WTC11 (cell line): ENCODE data around the gene TCP11L2. TPM values are rescaled to one million over a fixed set of nuclear protein-coding genes. Genes with fewer than 3 reads are reported as not detected.

Experiments used
- ATAC-seq: fragments of 200-7000 bp; cut with Tn5 transposase; 2 replicates; pipeline ENCODE4 v1.10.0; 2021; ENCODE audit warnings: mild to moderate bottlenecking, moderate library complexity
- CTCF ChIA-PET: fragments of 300-600 bp; sonication (Branson Sonifier 250); formaldehyde crosslinking; loops from one replicate; lab custom pipeline; 2021; ENCODE audit warnings: antibody characterized with exemption; lab: Charles Lee
- POLR2A ChIA-PET: fragments of 350-600 bp; sonication (Branson Sonifier 250); formaldehyde crosslinking; loops from one replicate; lab custom pipeline; 2021; ENCODE audit warnings: antibody characterized with exemption; lab: Charles Lee
- DNase-seq: peaks from one replicate; pipeline ENCODE4 v3.0.0; 2021; ENCODE audit warnings: low spot score
- H3K27ac Mint-ChIP-seq: 2 replicates; pipeline ENCODE4 v1.8.0; 2021; ENCODE audit warnings: mixed read lengths
- H3K27me3 Mint-ChIP-seq: 2 replicates; pipeline ENCODE4 v1.8.0; 2021; ENCODE audit warnings: low read depth, mild to moderate bottlenecking, moderate library complexity, mixed read lengths
- H3K36me3 Mint-ChIP-seq: 2 replicates; pipeline ENCODE4 v1.8.0; 2021; ENCODE audit warnings: mixed read lengths
- H3K4me1 Mint-ChIP-seq: 2 replicates; pipeline ENCODE4 v1.8.0; 2022; ENCODE audit warnings: mixed read lengths
- H3K4me3 Mint-ChIP-seq: 2 replicates; pipeline ENCODE4 v1.8.0; 2021; ENCODE audit warnings: mild to moderate bottlenecking, moderate library complexity, mixed read lengths
- H3K9me3 Mint-ChIP-seq: 2 replicates; pipeline ENCODE4 v1.8.0; 2021; ENCODE audit warnings: mixed read lengths
- CREM ChIP-seq: sonication (generic); formaldehyde crosslinking; IDR thresholded peaks from 2 replicates; pipeline ENCODE4 v1.8.1; 2022; ENCODE audit warnings: mild to moderate bottlenecking, missing genetic modification reagents, moderate library complexity
- GABPB1 ChIP-seq: sonication (generic); formaldehyde crosslinking; IDR thresholded peaks from 2 replicates; pipeline ENCODE4 v1.8.1; 2023; ENCODE audit warnings: mild to moderate bottlenecking, missing genetic modification reagents
- GRHL2 ChIP-seq: fragments of 250-450 bp; sonication (Bioruptor Pico); IDR thresholded peaks from 2 replicates; pipeline ENCODE4 v1.8.0; 2022; ENCODE audit warnings: mild to moderate bottlenecking, moderate library complexity; ENCODE audit not compliant: insufficient replicate concordance, severe bottlenecking
- GTF2I ChIP-seq: fragments of 250-450 bp; sonication (Bioruptor Pico); conservative IDR thresholded peaks from 2 replicates; pipeline ENCODE4 v1.4.0; 2021; ENCODE audit warnings: mild to moderate bottlenecking
- HMGA2 ChIP-seq: fragments of 250-450 bp; sonication (Bioruptor Pico); IDR thresholded peaks from 2 replicates; pipeline ENCODE4 v1.4.0; 2021; ENCODE audit warnings: mild to moderate bottlenecking, moderate library complexity
- MYBL2 ChIP-seq: sonication (generic); formaldehyde crosslinking; IDR thresholded peaks from 2 replicates; pipeline ENCODE4 v1.8.1; 2023; ENCODE audit warnings: mild to moderate bottlenecking, moderate library complexity, missing genetic modification reagents
- NFE2L1 ChIP-seq: sonication (generic); formaldehyde crosslinking; IDR thresholded peaks from 2 replicates; pipeline ENCODE4 v1.8.1; 2023; ENCODE audit warnings: missing genetic modification reagents
- NR3C1 ChIP-seq: sonication (generic); formaldehyde crosslinking; conservative IDR thresholded peaks from 2 replicates; pipeline ENCODE4 v1.8.1; 2023; ENCODE audit warnings: low read depth, mild to moderate bottlenecking, missing genetic modification reagents
- SMAD3 ChIP-seq: sonication (generic); formaldehyde crosslinking; IDR thresholded peaks from 2 replicates; pipeline ENCODE4 v1.8.0; 2022; ENCODE audit warnings: missing genetic modification reagents, mild to moderate bottlenecking, borderline replicate concordance
- SP1 ChIP-seq: sonication (generic); formaldehyde crosslinking; conservative IDR thresholded peaks from 2 replicates; pipeline ENCODE4 v1.8.1; 2022; ENCODE audit warnings: missing genetic modification reagents
- TEAD1 ChIP-seq: sonication (generic); formaldehyde crosslinking; IDR thresholded peaks from 2 replicates; pipeline ENCODE4 v1.8.0; 2022; ENCODE audit warnings: mild to moderate bottlenecking, missing genetic modification reagents
- ZBTB21 ChIP-seq: sonication (generic); formaldehyde crosslinking; IDR thresholded peaks from 2 replicates; pipeline ENCODE4 v1.8.1; 2023; ENCODE audit warnings: mild to moderate bottlenecking, missing genetic modification reagents, borderline replicate concordance
- ZNF121 ChIP-seq: sonication (generic); formaldehyde crosslinking; IDR thresholded peaks from 2 replicates; pipeline ENCODE4 v1.8.0; 2023; ENCODE audit warnings: missing genetic modification reagents
- ZNF138 ChIP-seq: sonication (generic); formaldehyde crosslinking; conservative IDR thresholded peaks from 2 replicates; pipeline ENCODE4 v1.8.1; 2022; ENCODE audit warnings: mild to moderate bottlenecking, moderate library complexity, missing genetic modification reagents
- ZNF219 ChIP-seq: sonication (generic); formaldehyde crosslinking; IDR thresholded peaks from 2 replicates; pipeline ENCODE4 v1.8.0; 2023; ENCODE audit warnings: missing genetic modification reagents, mild to moderate bottlenecking, borderline replicate concordance
- ZNF263 ChIP-seq: sonication (generic); formaldehyde crosslinking; IDR thresholded peaks from 2 replicates; pipeline ENCODE4 v1.8.1; 2022; ENCODE audit warnings: low read depth, mild to moderate bottlenecking, moderate library complexity, missing genetic modification reagents
- ZNF671 ChIP-seq: fragments of 250-450 bp; sonication (Bioruptor Pico); IDR thresholded peaks from 2 replicates; pipeline ENCODE4 v1.8.0; 2021; ENCODE audit warnings: mild to moderate bottlenecking
- total RNA-seq: library from RNA; stranded (reverse); gene quantifications from 3 replicates; pipeline ENCODE4 v1.2.3, GENCODE V29; 2021
- TF ChIP-seq, protein P1 (sequence below): fragments of 250-450 bp; sonication (Bioruptor Pico); IDR thresholded peaks from 2 replicates; pipeline ENCODE4 v1.8.0; 2021; ENCODE audit warnings: mild to moderate bottlenecking
- TF ChIP-seq, protein P2 (sequence below): sonication (generic); formaldehyde crosslinking; IDR thresholded peaks from 2 replicates; pipeline ENCODE4 v1.8.0; 2023; ENCODE audit warnings: missing genetic modification reagents
- TF ChIP-seq, protein P3 (sequence below): sonication (generic); formaldehyde crosslinking; IDR thresholded peaks from 2 replicates; pipeline ENCODE4 v1.8.1; 2022; ENCODE audit warnings: missing genetic modification reagents, borderline replicate concordance
- TF ChIP-seq, protein P4 (sequence below): sonication (generic); formaldehyde crosslinking; IDR thresholded peaks from 2 replicates; pipeline ENCODE4 v1.8.1; 2022; ENCODE audit warnings: low read depth, missing genetic modification reagents, borderline replicate concordance
- TF ChIP-seq, protein P5 (sequence below): sonication (generic); formaldehyde crosslinking; IDR thresholded peaks from 2 replicates; pipeline ENCODE4 v1.8.1; 2023; ENCODE audit warnings: mild to moderate bottlenecking, missing genetic modification reagents
- TF ChIP-seq, protein P6 (sequence below): sonication (generic); formaldehyde crosslinking; conservative IDR thresholded peaks from 2 replicates; pipeline ENCODE4 v1.8.1; 2022; ENCODE audit warnings: mild to moderate bottlenecking, missing genetic modification reagents
- TF ChIP-seq, protein P7 (sequence below): sonication (generic); formaldehyde crosslinking; IDR thresholded peaks from 2 replicates; pipeline ENCODE4 v1.8.1; 2022; ENCODE audit warnings: mild to moderate bottlenecking, missing genetic modification reagents, moderate library complexity, borderline replicate concordance
- TF ChIP-seq, protein P8 (sequence below): sonication (generic); formaldehyde crosslinking; IDR thresholded peaks from 2 replicates; pipeline ENCODE4 v1.8.1; 2022; ENCODE audit warnings: low read depth, mild to moderate bottlenecking, moderate library complexity, missing genetic modification reagents, borderline replicate concordance
- TF ChIP-seq, protein P9 (sequence below): fragments of 250-450 bp; sonication (Bioruptor Pico); conservative IDR thresholded peaks from 2 replicates; pipeline ENCODE4 v1.9.0; 2021; ENCODE audit warnings: mild to moderate bottlenecking

The TCP11L2 gene
- total RNA-seq, 1 experiment from 2014 or later, result 12.3 TPM

DNA sequence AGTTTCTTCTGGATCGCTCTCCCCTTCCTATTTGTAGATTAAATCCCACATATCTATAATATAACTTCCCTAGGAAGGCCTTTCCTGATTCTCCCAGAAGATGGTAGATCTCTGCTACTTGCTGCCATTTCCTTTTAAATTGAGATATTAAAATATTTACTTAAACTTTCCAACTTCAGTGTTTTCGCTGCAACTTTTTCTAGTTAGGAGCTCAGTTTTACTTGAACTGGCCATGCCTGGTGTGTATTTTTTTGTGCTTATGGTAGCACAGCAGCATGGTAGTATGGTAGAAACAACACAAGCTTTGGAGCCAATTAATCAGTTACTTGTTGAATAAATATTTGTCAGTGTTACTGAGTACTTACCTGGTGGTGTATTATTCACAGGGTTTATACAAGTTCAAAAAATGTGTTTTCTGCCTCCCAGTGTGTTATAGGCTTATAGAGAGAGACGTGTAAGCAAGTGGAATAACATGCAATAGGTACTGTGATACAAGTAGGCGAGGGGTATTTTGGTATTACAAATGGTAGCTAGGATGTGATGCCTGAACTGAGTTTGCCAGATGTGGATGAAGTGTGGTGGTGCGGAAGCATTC is 58.0 kb downstream of the TCP11L2 start:
- no peak overlapping the region for H3K27ac Mint-ChIP-seq
- no peaks in the 10 kb centered on the region; the same call in 1 of the 2 replicates for H3K27me3 Mint-ChIP-seq
- ATAC-seq, result no peak
- no peak for DNase-seq
- no peaks in the 10 kb centered on the region for H3K36me3 Mint-ChIP-seq
- TF ChIP-seq SMAD3 (no peak), MYBL2 (CRISPR knock-in tag) (no peak), ZNF671 (no peak), CREM (CRISPR knock-in tag) (no peak), HMGA2 (CRISPR knock-in tag) (no peak), ZBTB21 (CRISPR knock-in tag) (no peak), NR3C1 (CRISPR knock-in tag) (no peak), GABPB1 (CRISPR knock-in tag) (no peak), SP1 (no peak), ZNF138 (CRISPR knock-in tag) (no peak)
- TF ChIP-seq, protein P1, sequence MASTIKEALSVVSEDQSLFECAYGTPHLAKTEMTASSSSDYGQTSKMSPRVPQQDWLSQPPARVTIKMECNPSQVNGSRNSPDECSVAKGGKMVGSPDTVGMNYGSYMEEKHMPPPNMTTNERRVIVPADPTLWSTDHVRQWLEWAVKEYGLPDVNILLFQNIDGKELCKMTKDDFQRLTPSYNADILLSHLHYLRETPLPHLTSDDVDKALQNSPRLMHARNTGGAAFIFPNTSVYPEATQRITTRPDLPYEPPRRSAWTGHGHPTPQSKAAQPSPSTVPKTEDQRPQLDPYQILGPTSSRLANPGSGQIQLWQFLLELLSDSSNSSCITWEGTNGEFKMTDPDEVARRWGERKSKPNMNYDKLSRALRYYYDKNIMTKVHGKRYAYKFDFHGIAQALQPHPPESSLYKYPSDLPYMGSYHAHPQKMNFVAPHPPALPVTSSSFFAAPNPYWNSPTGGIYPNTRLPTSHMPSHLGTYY (CRISPR knock-in tag), result no peak
- TF ChIP-seq, protein P2, sequence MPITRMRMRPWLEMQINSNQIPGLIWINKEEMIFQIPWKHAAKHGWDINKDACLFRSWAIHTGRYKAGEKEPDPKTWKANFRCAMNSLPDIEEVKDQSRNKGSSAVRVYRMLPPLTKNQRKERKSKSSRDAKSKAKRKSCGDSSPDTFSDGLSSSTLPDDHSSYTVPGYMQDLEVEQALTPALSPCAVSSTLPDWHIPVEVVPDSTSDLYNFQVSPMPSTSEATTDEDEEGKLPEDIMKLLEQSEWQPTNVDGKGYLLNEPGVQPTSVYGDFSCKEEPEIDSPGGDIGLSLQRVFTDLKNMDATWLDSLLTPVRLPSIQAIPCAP, result no peak
- TF ChIP-seq, protein P3, sequence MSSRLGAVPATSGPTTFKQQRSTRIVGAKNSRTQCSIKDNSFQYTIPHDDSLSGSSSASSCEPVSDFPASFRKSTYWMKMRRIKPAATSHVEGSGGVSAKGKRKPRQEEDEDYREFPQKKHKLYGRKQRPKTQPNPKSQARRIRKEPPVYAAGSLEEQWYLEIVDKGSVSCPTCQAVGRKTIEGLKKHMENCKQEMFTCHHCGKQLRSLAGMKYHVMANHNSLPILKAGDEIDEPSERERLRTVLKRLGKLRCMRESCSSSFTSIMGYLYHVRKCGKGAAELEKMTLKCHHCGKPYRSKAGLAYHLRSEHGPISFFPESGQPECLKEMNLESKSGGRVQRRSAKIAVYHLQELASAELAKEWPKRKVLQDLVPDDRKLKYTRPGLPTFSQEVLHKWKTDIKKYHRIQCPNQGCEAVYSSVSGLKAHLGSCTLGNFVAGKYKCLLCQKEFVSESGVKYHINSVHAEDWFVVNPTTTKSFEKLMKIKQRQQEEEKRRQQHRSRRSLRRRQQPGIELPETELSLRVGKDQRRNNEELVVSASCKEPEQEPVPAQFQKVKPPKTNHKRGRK (CRISPR knock-in tag), result no peak
- TF ChIP-seq, protein P4, sequence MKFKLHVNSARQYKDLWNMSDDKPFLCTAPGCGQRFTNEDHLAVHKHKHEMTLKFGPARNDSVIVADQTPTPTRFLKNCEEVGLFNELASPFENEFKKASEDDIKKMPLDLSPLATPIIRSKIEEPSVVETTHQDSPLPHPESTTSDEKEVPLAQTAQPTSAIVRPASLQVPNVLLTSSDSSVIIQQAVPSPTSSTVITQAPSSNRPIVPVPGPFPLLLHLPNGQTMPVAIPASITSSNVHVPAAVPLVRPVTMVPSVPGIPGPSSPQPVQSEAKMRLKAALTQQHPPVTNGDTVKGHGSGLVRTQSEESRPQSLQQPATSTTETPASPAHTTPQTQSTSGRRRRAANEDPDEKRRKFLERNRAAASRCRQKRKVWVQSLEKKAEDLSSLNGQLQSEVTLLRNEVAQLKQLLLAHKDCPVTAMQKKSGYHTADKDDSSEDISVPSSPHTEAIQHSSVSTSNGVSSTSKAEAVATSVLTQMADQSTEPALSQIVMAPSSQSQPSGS, result no peak
- TF ChIP-seq, protein P5, sequence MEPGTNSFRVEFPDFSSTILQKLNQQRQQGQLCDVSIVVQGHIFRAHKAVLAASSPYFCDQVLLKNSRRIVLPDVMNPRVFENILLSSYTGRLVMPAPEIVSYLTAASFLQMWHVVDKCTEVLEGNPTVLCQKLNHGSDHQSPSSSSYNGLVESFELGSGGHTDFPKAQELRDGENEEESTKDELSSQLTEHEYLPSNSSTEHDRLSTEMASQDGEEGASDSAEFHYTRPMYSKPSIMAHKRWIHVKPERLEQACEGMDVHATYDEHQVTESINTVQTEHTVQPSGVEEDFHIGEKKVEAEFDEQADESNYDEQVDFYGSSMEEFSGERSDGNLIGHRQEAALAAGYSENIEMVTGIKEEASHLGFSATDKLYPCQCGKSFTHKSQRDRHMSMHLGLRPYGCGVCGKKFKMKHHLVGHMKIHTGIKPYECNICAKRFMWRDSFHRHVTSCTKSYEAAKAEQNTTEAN (CRISPR knock-in tag), result no peak
- TF ChIP-seq, protein P6, sequence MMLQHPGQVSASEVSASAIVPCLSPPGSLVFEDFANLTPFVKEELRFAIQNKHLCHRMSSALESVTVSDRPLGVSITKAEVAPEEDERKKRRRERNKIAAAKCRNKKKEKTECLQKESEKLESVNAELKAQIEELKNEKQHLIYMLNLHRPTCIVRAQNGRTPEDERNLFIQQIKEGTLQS (CRISPR knock-in tag), result no peak
- TF ChIP-seq, protein P7, sequence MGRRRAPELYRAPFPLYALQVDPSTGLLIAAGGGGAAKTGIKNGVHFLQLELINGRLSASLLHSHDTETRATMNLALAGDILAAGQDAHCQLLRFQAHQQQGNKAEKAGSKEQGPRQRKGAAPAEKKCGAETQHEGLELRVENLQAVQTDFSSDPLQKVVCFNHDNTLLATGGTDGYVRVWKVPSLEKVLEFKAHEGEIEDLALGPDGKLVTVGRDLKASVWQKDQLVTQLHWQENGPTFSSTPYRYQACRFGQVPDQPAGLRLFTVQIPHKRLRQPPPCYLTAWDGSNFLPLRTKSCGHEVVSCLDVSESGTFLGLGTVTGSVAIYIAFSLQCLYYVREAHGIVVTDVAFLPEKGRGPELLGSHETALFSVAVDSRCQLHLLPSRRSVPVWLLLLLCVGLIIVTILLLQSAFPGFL, result no peak
- ChIA-PET POLR2A (no interaction called here), CTCF (interaction anchor here (1.4 kb wide), 1 partner anchor 744 kb away, joined by 4 read pairs; no protein-coding TSS in a partner anchor)
- H3K4me1 Mint-ChIP-seq, result peaks cover 11% of the 10 kb centered on the region
- H3K4me3 Mint-ChIP-seq, result no peak overlapping the region
- H3K9me3 Mint-ChIP-seq, result no peaks in the 10 kb centered on the region

DNA sequence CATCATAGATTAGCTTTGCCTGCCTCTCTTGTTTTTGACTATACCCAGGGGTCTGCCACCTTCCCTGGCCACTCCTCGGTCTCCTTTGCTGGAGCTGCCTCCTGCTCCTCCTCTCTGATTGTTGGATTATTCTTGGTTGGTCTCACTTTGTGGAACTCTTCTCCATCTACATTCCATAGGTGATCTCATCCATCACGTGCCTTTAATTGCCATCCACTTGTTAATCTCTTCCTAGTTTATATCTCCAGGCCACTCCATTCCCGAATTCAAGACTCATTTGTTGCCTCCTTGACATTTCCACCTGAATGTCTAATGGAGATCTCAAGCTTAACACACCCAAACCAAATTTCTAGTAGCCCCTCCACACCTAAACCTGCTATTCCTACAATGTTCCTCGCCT is 60.4 kb downstream of the TCP11L2 start:
- ATAC-seq (no peak), DNase-seq (no peak)
- H3K4me1 Mint-ChIP-seq, result peaks cover 6% of the 10 kb centered on the region
- ChIA-PET CTCF (no interaction called here), POLR2A (no interaction called here)
- H3K4me3 Mint-ChIP-seq, result no peak overlapping the region
- no peaks in the 10 kb centered on the region; the same call in 1 of the 2 replicates for H3K27me3 Mint-ChIP-seq
- TF ChIP-seq GTF2I (CRISPR knock-in tag), result no peak
- TF ChIP-seq, protein P8, sequence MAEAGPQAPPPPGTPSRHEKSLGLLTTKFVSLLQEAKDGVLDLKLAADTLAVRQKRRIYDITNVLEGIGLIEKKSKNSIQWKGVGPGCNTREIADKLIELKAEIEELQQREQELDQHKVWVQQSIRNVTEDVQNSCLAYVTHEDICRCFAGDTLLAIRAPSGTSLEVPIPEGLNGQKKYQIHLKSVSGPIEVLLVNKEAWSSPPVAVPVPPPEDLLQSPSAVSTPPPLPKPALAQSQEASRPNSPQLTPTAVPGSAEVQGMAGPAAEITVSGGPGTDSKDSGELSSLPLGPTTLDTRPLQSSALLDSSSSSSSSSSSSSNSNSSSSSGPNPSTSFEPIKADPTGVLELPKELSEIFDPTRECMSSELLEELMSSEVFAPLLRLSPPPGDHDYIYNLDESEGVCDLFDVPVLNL, result no peak
- no peak for TF ChIP-seq ZNF121 (CRISPR knock-in tag)
- no peak for TF ChIP-seq GRHL2 (CRISPR knock-in tag)
- no peak for TF ChIP-seq ZNF219 (CRISPR knock-in tag)
- no peak for TF ChIP-seq NFE2L1
- no peak for TF ChIP-seq TEAD1 (CRISPR knock-in tag)
- TF ChIP-seq, protein P9, sequence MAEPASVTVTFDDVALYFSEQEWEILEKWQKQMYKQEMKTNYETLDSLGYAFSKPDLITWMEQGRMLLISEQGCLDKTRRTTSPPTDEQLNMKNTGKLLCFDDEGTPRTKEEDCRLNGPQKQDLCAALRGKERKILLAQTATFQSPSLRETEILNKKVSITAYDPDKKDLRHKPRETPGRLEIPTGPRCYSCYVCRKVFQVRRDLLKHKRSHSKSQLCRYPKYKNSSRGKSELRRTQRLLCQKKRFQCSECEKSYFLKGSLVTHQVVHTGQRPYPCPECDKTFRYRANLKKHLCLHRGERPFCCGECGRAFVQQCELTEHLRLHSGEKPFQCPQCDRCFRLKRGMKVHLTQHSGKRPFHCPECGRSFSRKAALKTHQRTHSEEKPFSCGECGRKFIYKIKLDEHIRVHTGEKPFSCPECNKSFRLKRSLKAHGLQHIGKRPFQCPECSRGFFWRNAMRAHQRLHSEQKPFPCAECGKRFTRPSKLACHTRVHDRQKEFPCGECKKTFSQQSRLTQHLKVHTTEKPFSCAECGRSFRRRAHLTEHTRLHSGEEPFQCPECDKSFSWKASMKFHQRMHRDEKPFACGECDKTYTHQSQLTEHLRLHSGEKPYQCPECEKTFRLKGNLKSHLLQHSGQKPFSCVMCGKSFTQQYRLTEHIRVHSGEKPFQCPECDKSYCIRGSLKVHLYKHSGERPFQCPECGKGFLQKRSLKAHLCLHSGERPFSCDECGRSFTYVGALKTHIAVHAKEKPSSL (CRISPR knock-in tag), result no peak
- no peak for TF ChIP-seq ZNF263
- H3K36me3 Mint-ChIP-seq, result no peaks in the 10 kb centered on the region
- no peak overlapping the region for H3K27ac Mint-ChIP-seq
- no peaks in the 10 kb centered on the region for H3K9me3 Mint-ChIP-seq
